HG03097 (cell line): Measurements from ENCODE around the gene MED16.

Source experiments
- ATAC-seq: cut with Tn5 transposase; IDR thresholded peaks from one replicate; pipeline ENCODE4 v1.9.1; 2021; ENCODE audit not compliant: unreplicated experiment, low FRiP score

Gene MED16

DNA sequence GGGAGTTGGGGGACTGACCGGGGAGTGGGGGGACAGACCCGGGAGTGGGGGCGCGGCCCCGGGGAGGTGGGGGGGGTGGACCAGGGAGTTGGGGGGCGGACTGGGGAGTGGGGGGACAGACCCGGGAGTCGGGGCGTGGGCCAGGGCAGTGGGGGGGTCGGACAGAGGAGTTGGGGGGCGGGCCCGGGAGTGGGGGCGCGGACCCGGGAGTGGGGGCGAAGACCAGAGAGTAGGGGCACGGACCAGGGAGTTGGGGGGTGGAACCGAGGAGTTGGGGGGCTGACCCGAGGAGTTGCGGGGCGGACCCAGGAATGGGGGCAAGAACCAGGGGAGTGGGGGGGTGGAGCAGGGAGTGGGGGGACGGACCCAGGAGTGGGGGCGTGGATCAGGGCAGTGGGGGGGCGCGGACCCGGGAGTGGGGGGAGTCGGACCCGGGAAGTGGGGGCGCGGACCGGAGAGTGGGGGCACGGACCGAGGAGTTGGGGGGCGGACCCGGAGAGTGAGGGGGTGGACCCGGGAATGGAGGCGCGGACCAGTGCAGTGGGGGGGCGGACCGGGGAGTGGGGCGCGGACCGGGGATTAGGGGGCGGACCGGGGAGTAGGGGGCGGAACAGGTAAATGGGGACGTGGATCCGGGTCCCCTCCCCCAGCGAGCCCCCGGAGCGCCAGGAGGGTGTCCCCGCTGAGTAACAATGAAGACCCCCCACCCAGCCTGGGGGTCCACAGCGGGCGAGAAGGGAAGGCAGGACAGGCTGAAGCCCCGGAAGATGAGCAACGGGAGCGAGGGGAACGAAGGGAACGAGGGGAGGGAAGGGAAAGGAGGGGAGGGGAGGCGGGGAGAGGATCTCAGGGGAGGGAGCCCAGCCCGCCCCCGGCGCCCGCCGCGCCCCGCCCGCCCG, 19.4 kb upstream of the MED16 start:
- no peak for ATAC-seq

- no peak for ATAC-seq
Observed at GRCh38 chr19:911197-912033, 18.4 kb upstream of the MED16 start.

DNA sequence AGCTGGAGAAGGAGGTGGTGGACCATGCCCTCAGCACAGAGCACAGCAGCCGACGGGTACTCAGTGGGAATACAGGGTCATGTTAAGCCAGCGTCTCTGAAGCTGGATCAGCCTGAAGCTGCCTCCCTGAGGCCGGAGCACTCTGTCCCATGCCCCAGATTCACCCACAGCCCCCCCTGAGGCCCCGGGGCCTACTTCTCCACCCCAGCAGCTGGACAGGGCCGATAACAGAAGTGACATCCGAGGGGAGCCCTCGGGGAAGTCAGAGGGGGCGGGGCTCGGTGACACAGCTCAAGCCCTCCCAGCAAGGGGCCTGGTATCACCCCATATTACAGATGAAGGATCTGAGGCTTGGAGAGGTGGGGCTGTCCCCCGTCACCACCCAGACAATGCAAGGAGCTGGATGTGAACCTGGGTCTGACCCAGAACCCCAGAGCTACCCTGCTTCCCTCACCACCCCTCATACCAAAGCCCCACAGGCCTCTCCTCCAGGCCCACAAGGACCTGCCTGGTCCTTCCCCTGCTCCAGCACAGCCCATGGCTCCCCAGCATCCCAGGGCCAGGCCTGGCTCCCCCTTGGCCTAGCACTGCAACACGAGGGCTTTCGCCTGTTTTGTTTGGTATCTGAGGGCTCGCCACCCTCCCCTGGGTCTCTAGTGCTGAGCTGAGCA, 14.3 kb upstream of the MED16 start:
- no peak for ATAC-seq

- ATAC-seq: no peak
Observed at GRCh38 chr19:906480-906879, 13.5 kb upstream of the MED16 start.

DNA sequence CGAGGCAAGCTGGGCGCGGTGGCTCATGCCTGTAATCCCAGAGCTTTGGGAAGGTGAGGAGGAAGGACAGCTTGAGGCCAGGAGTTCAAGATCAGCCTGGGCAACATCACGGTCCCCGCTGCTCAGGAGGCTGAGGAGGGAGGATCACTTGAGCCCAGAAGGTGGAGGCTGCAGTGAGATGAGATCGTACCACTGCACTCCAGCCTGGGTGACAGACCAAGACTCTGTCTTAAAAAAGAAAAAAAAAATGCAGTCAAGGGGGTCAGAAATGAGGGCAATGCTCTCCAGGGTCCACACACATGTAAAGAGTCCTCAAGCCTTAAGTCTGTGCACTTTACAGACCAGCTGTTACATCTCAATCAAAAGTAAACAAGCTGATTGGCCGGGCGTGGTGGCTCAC, 11.6 kb upstream of the MED16 start:
- no peak for ATAC-seq

DNA sequence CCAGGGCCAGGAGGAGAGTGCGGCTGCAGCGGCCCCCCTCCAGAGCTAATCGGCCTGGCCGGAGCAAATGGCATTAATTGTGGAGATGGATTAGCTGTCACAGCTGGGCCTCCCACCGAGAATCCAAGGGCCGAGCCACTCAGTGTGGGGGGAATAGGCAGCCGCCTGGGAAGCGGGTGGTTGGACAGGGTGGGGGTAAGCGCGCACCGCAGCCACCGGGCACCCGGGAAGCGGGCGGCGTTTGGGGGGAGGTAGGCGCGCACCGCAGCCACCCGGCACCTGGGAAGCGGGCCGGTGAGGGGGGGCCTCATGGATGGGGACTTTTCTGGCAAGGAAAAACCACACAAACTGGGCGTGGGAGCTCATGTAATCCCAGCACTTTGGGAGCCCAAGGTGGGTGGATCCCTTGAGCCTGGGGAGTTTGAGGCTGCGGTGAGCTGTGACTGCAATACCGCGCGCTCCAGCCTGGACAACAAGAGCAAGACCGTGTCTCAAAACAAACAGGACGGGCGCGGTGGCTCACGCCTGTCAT, 10.3 kb upstream of the MED16 start:
- ATAC-seq: no peak

DNA sequence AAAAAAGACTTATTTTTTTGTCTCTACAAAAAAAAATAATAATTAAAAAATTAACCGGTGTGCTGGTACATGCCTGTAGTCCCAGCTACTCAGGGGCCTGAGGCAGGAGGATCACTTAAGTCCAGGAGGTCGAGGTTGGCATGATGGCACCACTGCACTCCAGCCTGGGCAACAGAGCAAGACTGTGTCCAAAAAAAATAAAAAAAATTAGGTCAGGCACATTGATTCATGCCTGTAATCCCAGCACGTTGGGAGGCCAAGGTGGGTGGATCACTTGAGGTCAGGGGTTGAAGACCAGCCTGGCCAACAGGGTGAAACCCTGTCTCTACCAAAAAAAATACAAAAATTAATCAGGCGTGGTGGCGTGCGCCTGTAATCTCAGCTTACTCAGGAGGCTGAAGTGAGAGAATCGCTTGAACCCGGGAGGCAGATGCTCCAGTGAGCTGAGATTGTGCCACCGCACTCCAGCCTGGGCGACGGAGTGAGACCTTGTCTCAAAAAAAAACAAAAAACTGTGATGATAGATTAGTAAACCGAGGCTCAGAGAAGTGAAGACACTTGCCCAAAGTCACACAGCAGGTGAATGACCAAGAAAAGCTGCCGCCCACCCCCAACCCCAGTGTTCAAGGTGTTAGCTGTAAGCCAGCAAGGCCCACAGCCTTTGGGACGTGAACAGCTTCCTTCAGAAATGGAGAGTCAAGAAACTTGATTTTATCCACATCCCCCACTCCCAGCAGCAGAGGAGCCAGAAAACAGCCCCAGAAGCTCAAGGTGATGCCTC, 9.6 kb upstream of the MED16 start:
- no peak for ATAC-seq

GRCh38 chr19:902093-902370, 9.0 kb upstream of the MED16 start:
- ATAC-seq: no peak

GRCh38 chr19:901216-902092, 8.5 kb upstream of the MED16 start:
- ATAC-seq: no peak

DNA sequence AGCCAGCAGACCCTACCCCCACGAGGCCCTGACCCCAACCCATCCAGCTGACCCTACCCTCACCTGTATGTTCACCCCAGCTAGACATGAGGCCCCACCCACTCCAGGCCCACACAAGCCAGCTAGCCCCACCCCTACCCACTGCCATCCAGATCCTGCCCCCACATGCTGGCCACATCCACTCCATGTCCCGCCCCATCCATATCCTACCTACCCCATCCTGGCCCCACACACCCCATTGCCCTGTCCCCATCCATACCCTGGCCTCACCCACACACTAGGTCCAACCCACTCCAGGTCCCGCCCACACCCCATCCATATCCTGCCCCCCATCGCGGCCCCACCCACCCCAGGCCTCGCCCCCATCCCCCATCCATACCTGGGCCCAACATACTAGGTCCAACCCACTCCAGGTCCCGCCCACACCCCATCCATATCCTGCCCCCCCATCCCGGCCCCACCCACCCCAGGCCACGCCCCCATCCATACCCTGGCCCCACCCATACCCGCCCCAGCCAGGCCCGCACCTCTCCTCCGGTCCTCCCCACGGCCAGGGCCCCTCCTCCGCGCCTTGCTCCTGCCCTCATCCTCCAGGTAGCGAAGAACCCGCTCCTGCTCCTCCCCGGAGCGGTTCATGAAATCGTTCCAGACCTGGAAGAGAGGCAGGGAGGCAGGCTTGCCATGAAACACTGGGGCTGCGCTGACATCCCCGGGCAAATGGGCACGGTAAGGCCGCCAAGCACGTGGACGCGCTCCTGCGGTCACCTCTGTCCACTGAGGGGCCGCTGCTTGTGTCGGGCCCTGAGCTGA, 7.5 kb upstream of the MED16 start:
- no peak for ATAC-seq

DNA sequence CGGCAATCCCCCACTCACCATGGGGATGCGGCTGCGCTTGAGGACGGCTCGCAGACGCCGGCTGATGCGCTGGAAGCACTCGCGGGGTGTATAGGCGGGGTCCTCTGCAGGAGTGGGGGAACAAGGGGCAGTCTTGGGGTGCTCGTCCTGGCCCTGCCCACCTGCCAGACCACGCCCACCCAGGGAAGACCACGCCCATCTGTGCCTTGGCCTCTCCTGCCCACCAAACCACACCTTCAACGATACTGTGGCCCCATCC, 7.0 kb upstream of the MED16 start:
- ATAC-seq: no peak

- ATAC-seq: no peak
Observed at GRCh38 chr19:899336-900042, 6.5 kb upstream of the MED16 start.

- no peak for ATAC-seq
Observed at GRCh38 chr19:898663-899062, 5.7 kb upstream of the MED16 start.

DNA sequence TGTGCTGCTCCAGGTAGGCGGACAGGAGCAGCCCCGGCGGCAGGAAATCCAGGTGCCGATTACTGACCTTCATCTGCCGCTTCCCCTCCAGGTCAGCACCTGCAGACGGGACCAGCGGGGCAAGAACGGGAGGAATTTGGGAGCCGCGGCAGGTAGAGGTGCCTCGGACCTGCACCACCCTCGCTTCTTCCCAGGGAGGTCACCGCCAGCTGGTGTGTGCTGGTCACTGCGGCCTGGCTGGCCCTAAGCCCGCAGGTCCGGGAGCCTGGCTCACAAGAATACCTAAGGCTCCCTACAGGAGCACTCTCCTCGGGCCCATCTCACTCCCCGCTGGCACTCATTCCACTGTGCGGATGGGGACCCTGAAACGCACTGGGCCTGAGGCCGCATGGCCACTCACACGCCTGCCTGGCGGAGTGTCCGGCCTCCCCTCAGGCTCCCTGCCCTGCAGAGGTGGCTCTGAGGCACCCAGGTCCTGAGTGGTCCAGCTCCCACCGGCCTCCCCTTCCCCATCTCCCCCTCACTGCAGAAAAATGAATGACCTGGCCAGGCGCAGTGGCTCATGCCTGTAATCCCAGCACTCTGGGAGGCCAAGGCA, 4.6 kb upstream of the MED16 start:
- ATAC-seq: no peak

- no peak for ATAC-seq
Observed at GRCh38 chr19:896999-897398, 4.0 kb upstream of the MED16 start.

GRCh38 chr19:896434-896833, 3.4 kb upstream of the MED16 start:
- no peak for ATAC-seq

DNA sequence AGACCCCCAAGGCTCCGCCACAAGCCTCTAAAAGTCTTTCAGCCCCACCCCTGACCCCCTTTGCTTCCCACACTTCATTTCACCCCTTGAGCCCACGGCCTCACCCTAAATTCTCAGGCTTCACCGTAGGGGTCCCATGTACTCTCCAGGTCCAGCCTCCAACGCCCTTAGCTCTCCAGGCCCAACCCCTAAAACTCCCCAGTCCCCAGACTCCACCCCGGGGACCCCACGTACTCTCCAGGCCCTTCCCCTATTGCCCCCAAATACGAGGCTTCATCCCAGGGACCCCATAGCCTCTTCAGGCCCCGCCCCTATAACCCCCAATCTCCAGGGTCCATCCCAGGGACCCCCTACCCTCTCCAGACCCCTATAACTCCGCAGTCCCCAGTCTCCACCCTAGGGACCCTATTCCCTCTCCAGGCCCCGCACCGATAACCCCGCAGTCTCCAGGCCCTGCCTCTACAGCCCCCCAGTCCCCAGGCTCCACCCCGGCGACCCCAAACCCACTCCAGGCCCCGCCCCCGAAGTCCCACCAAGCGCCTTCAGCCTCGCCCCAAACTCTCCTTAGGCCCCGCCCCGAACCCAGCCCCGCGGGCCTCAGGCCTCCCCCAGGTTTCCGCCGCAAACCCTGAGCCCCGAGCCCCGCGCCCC, 619 bp downstream of the MED16 start:
- peak; percentile 7 for ATAC-seq
